ENCODE results near the gene E4F1.

The E4F1 gene

DNA sequence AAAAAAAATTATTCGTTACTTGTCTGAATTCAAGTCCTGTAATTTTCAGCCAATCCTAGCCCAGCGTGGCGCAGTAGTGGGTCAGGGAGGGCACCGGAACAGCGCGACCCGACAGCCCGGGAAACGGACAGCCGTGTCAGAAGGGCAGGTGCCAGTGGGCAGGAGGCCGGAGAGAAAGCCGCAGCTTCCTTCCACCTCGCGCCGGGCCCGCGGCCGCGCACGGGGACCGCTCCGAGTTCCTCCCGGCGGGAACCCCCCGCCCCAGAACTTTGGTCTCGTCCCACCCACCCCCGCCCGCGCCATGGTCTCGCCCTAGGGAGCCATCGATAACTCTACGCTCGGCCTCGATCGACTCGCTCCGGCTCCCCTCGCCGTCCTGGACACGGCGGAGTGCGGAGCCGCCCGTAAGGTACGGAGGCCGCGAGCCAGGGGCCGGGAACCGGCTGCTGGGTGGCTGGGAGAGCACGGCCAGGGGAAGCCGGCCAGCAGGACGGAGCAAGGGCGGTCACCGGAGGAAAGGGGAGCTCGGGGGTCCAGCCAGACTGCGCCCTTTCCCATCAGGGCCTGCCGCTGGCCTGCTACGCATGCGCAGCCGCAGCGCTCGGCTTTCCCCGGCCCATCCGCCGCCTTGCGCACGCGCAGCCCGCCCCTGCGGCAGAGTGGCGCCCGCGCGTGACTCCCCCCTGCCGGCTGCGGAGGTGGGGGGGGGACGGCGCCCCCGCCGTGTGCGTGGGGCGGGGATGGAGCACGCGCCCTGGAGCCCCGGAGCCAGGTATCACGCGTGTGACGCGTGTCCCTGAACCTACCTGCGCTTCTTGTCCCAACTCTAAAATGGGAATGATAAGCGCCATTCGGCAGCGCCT, 18.1 kb upstream of the E4F1 start, which contains the start of gene MLST8:
MLST8 (plus strand) TSS at position 351 of the 863 bp plus-strand sequence. CDS start 632 bp downstream, outside the sequence.
- Histone ChIP-seq H3K36me3 (ENCODE audit: control insufficient read depth, insufficient read depth, low read length) (no peaks in the 10 kb centered on the region), H3K9ac (peak within 1 kb of the TSS; percentile 74)
- TF ChIP-seq, protein P1, sequence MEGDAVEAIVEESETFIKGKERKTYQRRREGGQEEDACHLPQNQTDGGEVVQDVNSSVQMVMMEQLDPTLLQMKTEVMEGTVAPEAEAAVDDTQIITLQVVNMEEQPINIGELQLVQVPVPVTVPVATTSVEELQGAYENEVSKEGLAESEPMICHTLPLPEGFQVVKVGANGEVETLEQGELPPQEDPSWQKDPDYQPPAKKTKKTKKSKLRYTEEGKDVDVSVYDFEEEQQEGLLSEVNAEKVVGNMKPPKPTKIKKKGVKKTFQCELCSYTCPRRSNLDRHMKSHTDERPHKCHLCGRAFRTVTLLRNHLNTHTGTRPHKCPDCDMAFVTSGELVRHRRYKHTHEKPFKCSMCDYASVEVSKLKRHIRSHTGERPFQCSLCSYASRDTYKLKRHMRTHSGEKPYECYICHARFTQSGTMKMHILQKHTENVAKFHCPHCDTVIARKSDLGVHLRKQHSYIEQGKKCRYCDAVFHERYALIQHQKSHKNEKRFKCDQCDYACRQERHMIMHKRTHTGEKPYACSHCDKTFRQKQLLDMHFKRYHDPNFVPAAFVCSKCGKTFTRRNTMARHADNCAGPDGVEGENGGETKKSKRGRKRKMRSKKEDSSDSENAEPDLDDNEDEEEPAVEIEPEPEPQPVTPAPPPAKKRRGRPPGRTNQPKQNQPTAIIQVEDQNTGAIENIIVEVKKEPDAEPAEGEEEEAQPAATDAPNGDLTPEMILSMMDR (IDR thresholded peaks at IDR 0.05), result peak; percentile 40

DNA sequence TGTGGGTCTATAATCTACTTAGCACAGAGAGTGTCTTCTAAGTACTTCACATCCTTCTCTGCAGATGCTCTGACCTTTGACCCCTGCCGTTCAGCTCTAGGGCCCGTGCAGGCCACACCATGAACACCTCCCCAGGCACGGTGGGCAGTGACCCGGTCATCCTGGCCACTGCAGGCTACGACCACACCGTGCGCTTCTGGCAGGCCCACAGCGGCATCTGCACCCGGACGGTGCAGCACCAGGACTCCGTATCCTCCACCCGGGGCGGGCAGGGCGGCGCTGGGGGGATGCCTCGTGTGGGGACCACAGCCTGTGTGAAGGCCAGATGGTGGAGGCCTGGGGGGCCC, 17.5 kb upstream of the E4F1 start:
- Histone ChIP-seq H3K27me3 (ENCODE audit: control insufficient read depth, insufficient read depth, low read length) (no peaks in the 10 kb centered on the region), H3K9ac (no peak overlapping the region), H3K79me2 (no peaks in the 10 kb centered on the region), H3K4me3 (ENCODE audit: low read depth, low read length) (peak overlapping the region; percentile 99), H2AFZ (peak overlapping the region; percentile 95), H3K27ac (peak overlapping the region; percentile 91), H3K36me3 (ENCODE audit: control insufficient read depth, insufficient read depth, low read length) (no peaks in the 10 kb centered on the region), H3K4me1 (peaks cover 3% of the 10 kb centered on the region), H3K9me3 (ENCODE audit: control insufficient read depth, low read length) (no peaks in the 10 kb centered on the region), H3K4me2 (ENCODE audit: low read length) (peak overlapping the region; percentile 96)
- TF ChIP-seq, protein P1 (IDR thresholded peaks at IDR 0.05), result no peak

More for the DNA sequence above, 18.1 kb upstream of the E4F1 start, which contains the start of gene MLST8:
- Histone ChIP-seq H3K4me3 (ENCODE audit: low read depth, low read length) (peak within 1 kb of the TSS; percentile 99), H3K4me1 (peaks cover 3% of the 10 kb centered on the region), H3K79me2 (no peaks in the 10 kb centered on the region), H3K27me3 (ENCODE audit: control insufficient read depth, insufficient read depth, low read length) (no peaks in the 10 kb centered on the region), H3K9me3 (ENCODE audit: control insufficient read depth, low read length) (no peaks in the 10 kb centered on the region), H3K4me2 (ENCODE audit: low read length) (peak within 1 kb of the TSS; percentile 96), H2AFZ (peak within 1 kb of the TSS; percentile 95), H3K27ac (peak within 1 kb of the TSS; percentile 91)

DNA sequence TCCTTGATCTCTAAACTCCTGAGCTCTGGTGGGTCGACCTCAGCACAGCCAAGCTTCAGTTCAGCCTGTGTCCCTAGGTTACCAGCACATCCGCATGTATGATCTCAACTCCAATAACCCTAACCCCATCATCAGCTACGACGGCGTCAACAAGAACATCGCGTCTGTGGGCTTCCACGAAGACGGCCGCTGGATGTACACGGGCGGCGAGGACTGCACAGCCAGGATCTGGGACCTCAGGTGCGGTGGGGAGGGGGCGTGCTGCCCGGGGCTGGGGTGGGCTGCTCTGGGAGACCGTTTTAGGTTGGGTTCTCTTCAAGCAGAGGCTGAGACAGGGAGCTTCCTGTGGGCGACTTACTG, 17.0 kb upstream of the E4F1 start:
- TF ChIP-seq, protein P1 (IDR thresholded peaks at IDR 0.05), result no peak
- Histone ChIP-seq H3K27ac (no peak overlapping the region), H3K4me1 (peaks cover 3% of the 10 kb centered on the region), H3K9me3 (ENCODE audit: control insufficient read depth, low read length) (no peaks in the 10 kb centered on the region), H3K79me2 (no peaks in the 10 kb centered on the region), H3K9ac (no peak overlapping the region), H3K27me3 (ENCODE audit: control insufficient read depth, insufficient read depth, low read length) (no peaks in the 10 kb centered on the region), H3K4me3 (ENCODE audit: low read depth, low read length) (no peak overlapping the region), H3K4me2 (ENCODE audit: low read length) (peak overlapping the region; percentile 96), H3K36me3 (ENCODE audit: control insufficient read depth, insufficient read depth, low read length) (no peaks in the 10 kb centered on the region), H2AFZ (no peak overlapping the region)

DNA sequence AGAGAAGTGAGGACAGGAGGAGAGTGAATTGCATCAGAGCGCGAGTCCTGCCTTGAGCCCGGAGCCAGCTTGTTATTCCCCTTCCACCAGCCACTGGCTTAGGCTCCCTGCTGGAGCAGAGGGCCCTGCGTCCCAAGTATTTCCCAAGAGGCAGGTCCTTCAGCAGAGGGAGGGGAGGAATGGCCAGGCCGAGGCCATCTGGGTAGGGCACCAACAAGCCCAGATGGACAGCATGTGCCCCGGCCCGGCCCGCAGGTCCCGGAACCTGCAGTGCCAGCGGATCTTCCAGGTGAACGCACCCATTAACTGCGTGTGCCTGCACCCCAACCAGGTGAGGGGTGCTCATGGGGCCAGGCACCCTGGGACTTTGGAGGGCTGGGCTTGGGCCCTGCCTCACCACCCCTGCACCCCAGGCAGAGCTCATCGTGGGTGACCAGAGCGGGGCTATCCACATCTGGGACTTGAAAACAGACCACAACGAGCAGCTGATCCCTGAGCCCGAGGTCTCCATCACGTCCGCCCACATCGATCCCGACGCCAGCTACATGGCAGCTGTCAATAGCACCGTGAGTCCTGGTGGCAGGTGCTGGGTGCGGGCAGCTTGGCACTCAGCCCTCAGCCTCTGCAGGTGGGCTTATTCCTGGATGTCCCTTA, 16.5 kb upstream of the E4F1 start:
- no peak overlapping the region for H3K4me3 ChIP-seq (ENCODE audit: low read depth, low read length)
- no peaks in the 10 kb centered on the region for H3K36me3 ChIP-seq (ENCODE audit: control insufficient read depth, insufficient read depth, low read length)
- no peaks in the 10 kb centered on the region for H3K9me3 ChIP-seq (ENCODE audit: control insufficient read depth, low read length)
- no peak overlapping the region for H3K9ac ChIP-seq
- H2AFZ ChIP-seq, result no peak overlapping the region
- H3K4me1 ChIP-seq, result peaks cover 7% of the 10 kb centered on the region
- no peaks in the 10 kb centered on the region for H3K79me2 ChIP-seq
- TF ChIP-seq, protein P1 (IDR thresholded peaks at IDR 0.05), result no peak
- H3K4me2 ChIP-seq (ENCODE audit: low read length), result no peak overlapping the region
- no peak overlapping the region for H3K27ac ChIP-seq
- H3K27me3 ChIP-seq (ENCODE audit: control insufficient read depth, insufficient read depth, low read length), result no peaks in the 10 kb centered on the region

All from parathyroid adenoma (tissue), 2 donors.